ENCODE measurements around the gene QPRT.

GRCh38 chr16:29644338-29644857, 34.6 kb upstream of the QPRT start:
- TF ChIP-seq, protein P1, sequence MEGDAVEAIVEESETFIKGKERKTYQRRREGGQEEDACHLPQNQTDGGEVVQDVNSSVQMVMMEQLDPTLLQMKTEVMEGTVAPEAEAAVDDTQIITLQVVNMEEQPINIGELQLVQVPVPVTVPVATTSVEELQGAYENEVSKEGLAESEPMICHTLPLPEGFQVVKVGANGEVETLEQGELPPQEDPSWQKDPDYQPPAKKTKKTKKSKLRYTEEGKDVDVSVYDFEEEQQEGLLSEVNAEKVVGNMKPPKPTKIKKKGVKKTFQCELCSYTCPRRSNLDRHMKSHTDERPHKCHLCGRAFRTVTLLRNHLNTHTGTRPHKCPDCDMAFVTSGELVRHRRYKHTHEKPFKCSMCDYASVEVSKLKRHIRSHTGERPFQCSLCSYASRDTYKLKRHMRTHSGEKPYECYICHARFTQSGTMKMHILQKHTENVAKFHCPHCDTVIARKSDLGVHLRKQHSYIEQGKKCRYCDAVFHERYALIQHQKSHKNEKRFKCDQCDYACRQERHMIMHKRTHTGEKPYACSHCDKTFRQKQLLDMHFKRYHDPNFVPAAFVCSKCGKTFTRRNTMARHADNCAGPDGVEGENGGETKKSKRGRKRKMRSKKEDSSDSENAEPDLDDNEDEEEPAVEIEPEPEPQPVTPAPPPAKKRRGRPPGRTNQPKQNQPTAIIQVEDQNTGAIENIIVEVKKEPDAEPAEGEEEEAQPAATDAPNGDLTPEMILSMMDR (conservative IDR thresholded peaks at IDR 0.05 in 1 of 2, IDR thresholded peaks at IDR 0.05 in 1 of 2; ENCODE audit: extremely low read depth in 1 of 2, insufficient read depth in 1 of 2, low read depth in 1 of 2, low read length in 2 of 2): no peak
- no peak for TF ChIP-seq EZH2 (IDR thresholded peaks at IDR 0.05; ENCODE audit: borderline replicate concordance, low read length)

Data from mammary epithelial cell (primary cell).